ENCODE results near the gene CENPB.
"Not testable (repeated sequence)": the region's sequence is repeated elsewhere in the genome, so short reads cannot be mapped to it uniquely, and the experiment has no call there.

GRCh38 chr20:3789201-3789600, 2.7 kb upstream of the CENPB start:
- TF ChIP-seq CTCF (IDR thresholded peaks at IDR 0.05; ENCODE audit: low read depth, low read length, missing input control); TAF1 (conservative IDR thresholded peaks at IDR 0.05); HNF4G (IDR thresholded peaks at IDR 0.05); RXRA (IDR thresholded peaks at IDR 0.05); GABPA (IDR thresholded peaks at IDR 0.05 in 1 of 2, conservative IDR thresholded peaks at IDR 0.05 in 1 of 2); YY1 (IDR thresholded peaks at IDR 0.05): not testable (repeated sequence)
- TF ChIP-seq, protein P1, sequence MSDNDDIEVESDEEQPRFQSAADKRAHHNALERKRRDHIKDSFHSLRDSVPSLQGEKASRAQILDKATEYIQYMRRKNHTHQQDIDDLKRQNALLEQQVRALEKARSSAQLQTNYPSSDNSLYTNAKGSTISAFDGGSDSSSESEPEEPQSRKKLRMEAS (IDR thresholded peaks at IDR 0.05) = not testable (repeated sequence)

Data from liver (tissue), 3 donors.